Activated CD4-positive, alpha-beta T cell treated with anti-CD3 and anti-CD28 coated beads for 36 hours (primary cell): ENCODE measurements around the gene SOX15. TPM values are rescaled to one million over a fixed set of nuclear protein-coding genes. Genes with fewer than 3 reads are reported as not detected.

Experiments used
- ATAC-seq: fragments of 200-7000 bp; cut with Tn5 transposase; one replicate; pipeline ENCODE4 v1.10.0; 2021; ENCODE audit warnings: mild to moderate bottlenecking, moderate library complexity
- CTCF ChIA-PET: fragments of 350-600 bp; sonication (Branson Sonifier 250); formaldehyde crosslinking; loops from one replicate; lab custom pipeline; 2021; ENCODE audit warnings: antibody characterized with exemption; lab: Charles Lee
- POLR2A ChIA-PET: fragments of 350-600 bp; sonication (Branson Sonifier 250); formaldehyde crosslinking; loops from one replicate; lab custom pipeline; 2021; ENCODE audit warnings: antibody characterized with exemption, inconsistent platforms; lab: Charles Lee
- DNase-seq: peaks from one replicate; pipeline ENCODE4 v3.0.0-alpha.2; 2020
- H3K27ac Mint-ChIP-seq: one replicate; pipeline ENCODE4 v1.8.0; 2021; ENCODE audit warnings: mixed read lengths
- H3K27me3 Mint-ChIP-seq: one replicate; pipeline ENCODE4 v1.8.0; 2021; ENCODE audit warnings: mixed read lengths
- H3K36me3 Mint-ChIP-seq: one replicate; pipeline ENCODE4 v1.8.0; 2021; ENCODE audit warnings: low read depth, mixed read lengths
- H3K4me1 Mint-ChIP-seq: one replicate; pipeline ENCODE4 v1.8.0; 2021; ENCODE audit warnings: mixed read lengths
- H3K4me3 Mint-ChIP-seq: one replicate; pipeline ENCODE4 v1.8.0; 2021; ENCODE audit warnings: mild to moderate bottlenecking, moderate library complexity, mixed read lengths
- H3K9me3 Mint-ChIP-seq: one replicate; pipeline ENCODE4 v1.8.0; 2021; ENCODE audit warnings: low read depth, mixed read lengths
- intact Hi-C, 2 experiments: fragments of 100-400 bp; cut with DNase I in 1 of 2; cut with micrococcal nuclease in 1 of 2; formaldehyde crosslinking; loops; one replicate each; pipeline versions ENCODE4 v1.14.2 to v1.15.1; 2022 to 2024; cut with DNase I, micrococcal nuclease
- total RNA-seq, 2 experiments: library from RNA; stranded (reverse); gene quantifications; one replicate each; pipeline ENCODE4 v1.2.3, GENCODE V29; 2021

The SOX15 gene
- total RNA-seq, 2 experiments from 2014 or later = 0.16 TPM; not detected in 1

- H3K36me3 Mint-ChIP-seq = peaks cover 6% of the 10 kb centered on the region
- DNase-seq (no peak), ATAC-seq (no peak)
- POLR2A ChIA-PET = interaction anchor here (0.6 kb wide), 1 partner anchor 81 kb away, joined by 3 read pairs; no protein-coding TSS in a partner anchor
- CTCF ChIA-PET = interaction anchor here (0.6 to 1.9 kb wide), 8 partner anchors 9 to 222 kb away, joined by 3 to 7 read pairs (median 4); no protein-coding TSS in a partner anchor
- H3K27ac Mint-ChIP-seq = no peak overlapping the region
- intact Hi-C loops = no loop called here
- peaks cover 49% of the 10 kb centered on the region for H3K4me1 Mint-ChIP-seq
- no peaks in the 10 kb centered on the region for H3K9me3 Mint-ChIP-seq
- H3K4me3 Mint-ChIP-seq = no peak overlapping the region
- H3K27me3 Mint-ChIP-seq = no peaks in the 10 kb centered on the region
Observed at GRCh38 chr17:7557147-7557764, 32.6 kb downstream of the SOX15 start.

GRCh38 chr17:7556627-7557026, 33.3 kb downstream of the SOX15 start:
- ChIA-PET POLR2A (no interaction called here), CTCF (interaction anchor here (0.6 to 1.8 kb wide), 3 partner anchors 30 to 221 kb away, joined by 3 to 7 read pairs (median 4); no protein-coding TSS in a partner anchor)
- no peaks in the 10 kb centered on the region for H3K9me3 Mint-ChIP-seq
- H3K4me1 Mint-ChIP-seq = peaks cover 54% of the 10 kb centered on the region
- no peak for ATAC-seq
- peaks cover 6% of the 10 kb centered on the region for H3K36me3 Mint-ChIP-seq
- H3K27me3 Mint-ChIP-seq = no peaks in the 10 kb centered on the region
- H3K4me3 Mint-ChIP-seq = no peak overlapping the region
- H3K27ac Mint-ChIP-seq = no peak overlapping the region
- intact Hi-C loops = no loop called here
- no peak for DNase-seq

GRCh38 chr17:7555320-7555948, 34.5 kb downstream of the SOX15 start:
- no peak overlapping the region for H3K27ac Mint-ChIP-seq
- intact Hi-C loops = no loop called here
- ChIA-PET CTCF (interaction anchor here (0.6 kb wide), 1 partner anchor 116 kb away, joined by 5 read pairs; no protein-coding TSS in a partner anchor), POLR2A (interaction anchor here (0.7 kb wide), 1 partner anchor 89 kb away, joined by 4 read pairs; no protein-coding TSS in a partner anchor)
- no peak overlapping the region for H3K4me3 Mint-ChIP-seq
- H3K4me1 Mint-ChIP-seq = peaks cover 59% of the 10 kb centered on the region
- no peaks in the 10 kb centered on the region for H3K27me3 Mint-ChIP-seq
- peaks cover 6% of the 10 kb centered on the region for H3K36me3 Mint-ChIP-seq
- H3K9me3 Mint-ChIP-seq = no peaks in the 10 kb centered on the region
- DNase-seq = no peak
- ATAC-seq = no peak

- peaks cover 6% of the 10 kb centered on the region for H3K36me3 Mint-ChIP-seq
- H3K27ac Mint-ChIP-seq = peak overlapping the region; percentile 89
- no peak for ATAC-seq
- CTCF ChIA-PET = interaction anchor here (1.1 kb wide), 1 partner anchor 32 kb away, joined by 3 read pairs; no protein-coding TSS in a partner anchor
- H3K4me1 Mint-ChIP-seq = peaks cover 57% of the 10 kb centered on the region
- H3K4me3 Mint-ChIP-seq = no peak overlapping the region
- no peaks in the 10 kb centered on the region for H3K27me3 Mint-ChIP-seq
- POLR2A ChIA-PET = no interaction called here
- intact Hi-C loops = no loop called here
- no peak for DNase-seq
- no peaks in the 10 kb centered on the region for H3K9me3 Mint-ChIP-seq
Observed at GRCh38 chr17:7553356-7553755, 36.5 kb downstream of the SOX15 start.

GRCh38 chr17:7552621-7553051, 37.3 kb downstream of the SOX15 start:
- Mint-ChIP-seq H3K27me3 (no peaks in the 10 kb centered on the region), H3K36me3 (peaks cover 6% of the 10 kb centered on the region), H3K27ac (peak overlapping the region; percentile 89), H3K4me1 (peaks cover 55% of the 10 kb centered on the region), H3K4me3 (peak overlapping the region; percentile 31), H3K9me3 (no peaks in the 10 kb centered on the region)
- POLR2A ChIA-PET = interaction anchor here (0.6 to 0.9 kb wide), 4 partner anchors 22 to 63 kb away, joined by 3 to 8 read pairs (median 6); partner anchors contain the start of gene CD68
- intact Hi-C loops = no loop called here
- CTCF ChIA-PET = interaction anchor here (0.6 to 1.7 kb wide), 7 partner anchors 8 to 521 kb away, joined by 3 to 11 read pairs (median 4); partner anchors contain the start of gene SENP3
- ATAC-seq (peak; percentile 79), DNase-seq (peak; percentile 58)

- DNase-seq (no peak), ATAC-seq (no peak)
- Mint-ChIP-seq H3K36me3 (peaks cover 6% of the 10 kb centered on the region), H3K4me1 (peaks cover 55% of the 10 kb centered on the region), H3K9me3 (no peaks in the 10 kb centered on the region), H3K27me3 (no peaks in the 10 kb centered on the region), H3K4me3 (no peak overlapping the region), H3K27ac (peak overlapping the region; percentile 16)
- CTCF ChIA-PET = interaction anchor here (0.7 to 1.7 kb wide), 4 partner anchors 9 to 523 kb away, joined by 3 to 11 read pairs (median 6); partner anchors contain the start of gene SENP3
- intact Hi-C loops = no loop called here
- POLR2A ChIA-PET = no interaction called here
Observed at GRCh38 chr17:7551396-7551795, 38.5 kb downstream of the SOX15 start.

- peak overlapping the region; percentile 69 for H3K4me3 Mint-ChIP-seq
- DNase-seq = no peak
- POLR2A ChIA-PET = interaction anchor here (0.7 to 1.0 kb wide), 2 partner anchors 13 to 16 kb away, joined by 3 to 7 read pairs; no protein-coding TSS in a partner anchor
- no peaks in the 10 kb centered on the region for H3K9me3 Mint-ChIP-seq
- H3K27me3 Mint-ChIP-seq = no peaks in the 10 kb centered on the region
- CTCF ChIA-PET = interaction anchor here (0.6 to 1.5 kb wide), 6 partner anchors 21 to 471 kb away, joined by 3 to 5 read pairs (median 3); no protein-coding TSS in a partner anchor
- H3K4me1 Mint-ChIP-seq = peaks cover 54% of the 10 kb centered on the region
- intact Hi-C loops = no loop called here
- H3K36me3 Mint-ChIP-seq = peaks cover 6% of the 10 kb centered on the region
- no peak overlapping the region for H3K27ac Mint-ChIP-seq
- ATAC-seq = no peak
Observed at GRCh38 chr17:7550344-7550743, 39.5 kb downstream of the SOX15 start.

GRCh38 chr17:7549401-7550055, 40.4 kb downstream of the SOX15 start:
- Mint-ChIP-seq H3K36me3 (peaks cover 6% of the 10 kb centered on the region), H3K27me3 (no peaks in the 10 kb centered on the region), H3K4me1 (peaks cover 51% of the 10 kb centered on the region), H3K27ac (peak overlapping the region; percentile 48), H3K9me3 (no peaks in the 10 kb centered on the region), H3K4me3 (peak overlapping the region; percentile 69)
- peak; percentile 70 for DNase-seq
- intact Hi-C loops = loop anchor here in 1 of 2 experiments (1.0 kb wide), 1 partner anchor 12 kb away; the partner anchor contains the start of gene SENP3
- ATAC-seq = peak; percentile 50
- ChIA-PET POLR2A (interaction anchor here (0.7 to 1.0 kb wide), 3 partner anchors 11 to 15 kb away, joined by 3 to 7 read pairs (median 3); no protein-coding TSS in a partner anchor), CTCF (interaction anchor here (0.5 to 1.5 kb wide), 5 partner anchors 18 to 85 kb away, joined by 3 to 4 read pairs (median 3); no protein-coding TSS in a partner anchor)

- peak within 1 kb of the TSS; percentile 49 for H3K27ac Mint-ChIP-seq
- H3K27me3 Mint-ChIP-seq = no peaks in the 10 kb centered on the region
- H3K4me1 Mint-ChIP-seq = peaks cover 48% of the 10 kb centered on the region
- intact Hi-C loops = loop anchor here in 1 of 2 experiments (1.0 kb wide), 1 partner anchor 13 kb away; the partner anchor contains the start of gene SENP3
- H3K4me3 Mint-ChIP-seq = peak within 1 kb of the TSS; percentile 70
- ATAC-seq (peak; percentile 45), DNase-seq (peak; percentile 77)
- H3K36me3 Mint-ChIP-seq = peaks cover 4% of the 10 kb centered on the region
- POLR2A ChIA-PET = interaction anchor here (0.8 kb wide), 1 partner anchor 12 kb away, joined by 3 read pairs; no protein-coding TSS in a partner anchor
- CTCF ChIA-PET = interaction anchor here (0.6 to 1.5 kb wide), 5 partner anchors 8 to 212 kb away, joined by 3 read pairs; no protein-coding TSS in a partner anchor
- no peaks in the 10 kb centered on the region for H3K9me3 Mint-ChIP-seq
Observed at GRCh38 chr17:7548585-7549400, 41.1 kb downstream of the SOX15 start, which contains the start of gene TNFSF12. Gene TNFSF12, plus strand, starts transcription at chr17:7549058. Its CDS starts 96 bp downstream, at chr17:7549154.

GRCh38 chr17:7544911-7545310, 45.0 kb downstream of the SOX15 start:
- Mint-ChIP-seq H3K4me1 (peaks cover 12% of the 10 kb centered on the region), H3K27ac (no peak overlapping the region), H3K9me3 (no peaks in the 10 kb centered on the region), H3K4me3 (no peak overlapping the region), H3K36me3 (no peaks in the 10 kb centered on the region), H3K27me3 (no peaks in the 10 kb centered on the region)
- ChIA-PET POLR2A (interaction anchor here (0.5 kb wide), 1 partner anchor 59 kb away, joined by 3 read pairs; no protein-coding TSS in a partner anchor), CTCF (interaction anchor here (0.7 kb wide), 1 partner anchor 159 kb away, joined by 4 read pairs; no protein-coding TSS in a partner anchor)
- ATAC-seq (no peak), DNase-seq (no peak)
- intact Hi-C loops = no loop called here
